Measurements from ENCODE around the gene METTL4. TPM values are rescaled to one million over a fixed set of nuclear protein-coding genes. Genes with fewer than 3 reads are reported as not detected.
A peak's percentile ranks its signal among the peaks of the same experiment; 100 is the strongest.

METTL4 gene
- total and polyA plus RNA-seq, 2 donors (not counting 3 experiments of a cell fraction or from before 2014, with no cell fraction given): 8.3 to 17.4 TPM

DNA sequence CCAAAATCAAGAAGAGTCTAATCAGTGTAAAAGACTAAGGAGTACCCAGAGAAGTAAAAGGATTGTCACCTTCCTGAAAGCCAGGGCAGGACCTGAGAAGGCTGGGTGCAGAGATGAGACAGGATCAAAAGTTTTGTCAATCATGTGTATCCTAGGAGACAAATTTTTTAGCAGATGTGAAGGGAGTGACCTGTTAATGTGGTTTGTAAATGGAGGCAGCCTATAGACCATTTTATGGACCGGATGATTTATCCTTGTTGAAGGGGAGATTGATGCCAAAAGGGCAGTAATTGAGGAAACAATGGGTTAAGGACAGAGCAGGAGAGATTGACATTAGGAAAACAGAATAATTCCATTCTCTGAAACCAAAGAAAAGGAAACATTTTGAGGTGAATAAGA lies 865 bp upstream of the METTL4 start:
- CTCF ChIA-PET: no interaction called here
- POLR2A ChIA-PET: interaction anchor here (0.7 kb wide), 1 partner anchor 1044 kb away, joined by 3 read pairs; no protein-coding TSS in a partner anchor

More for the DNA sequence above, 865 bp upstream of the METTL4 start:
- Histone ChIP-seq H3K36me3 (ENCODE audit: control insufficient read depth in 2 of 2, extremely low read depth in 1 of 2, insufficient read depth in 2 of 2, low read length in 2 of 2) (no peaks in the 10 kb centered on the region), H3K27me3 (ENCODE audit: control insufficient read depth in 2 of 2, insufficient read depth in 2 of 2, low read length in 2 of 2) (no peaks in the 10 kb centered on the region), H3K4me3 (replicated peaks in 1 of 3; ENCODE audit: insufficient read depth in 1 of 3, low read depth in 1 of 3, low read length in 3 of 3) (peak overlapping the region; percentile 80 to 92 (median 89)), H3K9me3 (replicated peaks; ENCODE audit: control insufficient read depth, insufficient read depth, low read length) (no peaks in the 10 kb centered on the region), H4K20me1 (replicated peaks; ENCODE audit: control insufficient read depth, extremely low read depth, insufficient read depth, low read length) (no peaks in the 10 kb centered on the region), H2AFZ (ENCODE audit: low read depth, low read length) (peak overlapping the region; percentile 71), H3K9ac (replicated peaks; ENCODE audit: extremely low read depth, insufficient read depth, low read length) (peak overlapping the region; percentile 91), H3K4me2 (ENCODE audit: insufficient read depth, low read length) (peak overlapping the region; percentile 95), H3K4me1 (ENCODE audit: control insufficient read depth, extremely low read depth, insufficient read depth, low read length) (peaks cover 32% of the 10 kb centered on the region), H3K79me2 (ENCODE audit: control insufficient read depth, insufficient read depth, low read length) (peaks cover 65% of the 10 kb centered on the region), H3K27ac (ENCODE audit: insufficient read depth, low read depth, low read length) (peak overlapping the region; percentile 92), H3K9me1 (replicated peaks; ENCODE audit: control insufficient read depth, extremely low read depth, insufficient read depth, low read length) (no peaks in the 10 kb centered on the region)
- dilution Hi-C loops (cut with MboI; ENCODE audit: extremely low pct_ligation_motif_present, low sequenced_read_pairs): no loop called here
- BruUV-seq (replicated peaks): no TSS peak
- TF ChIP-seq MAX (IDR thresholded peaks at IDR 0.05; ENCODE audit: insufficient read depth, insufficient read length): no peak
- no peak for TF ChIP-seq JUN (IDR thresholded peaks at IDR 0.05; ENCODE audit: borderline replicate concordance, insufficient read depth, insufficient read length, low read depth)
- no peak for TF ChIP-seq GATA2 (IDR thresholded peaks at IDR 0.05; ENCODE audit: insufficient read depth, insufficient read length, low read depth, low read length)
- no peak for TF ChIP-seq MYC (IDR thresholded peaks at IDR 0.05; ENCODE audit: low read depth, low read length)
- no peak for TF ChIP-seq POLR2AphosphoS5 (IDR thresholded peaks at IDR 0.05; ENCODE audit: insufficient read depth, low read depth, low read length)
- no peak for TF ChIP-seq CTCF (IDR thresholded peaks at IDR 0.05; ENCODE audit: extremely low read depth in 1 of 2, insufficient read depth in 1 of 2, low read depth in 1 of 2, low read length in 2 of 2)
- TF ChIP-seq POLR2A (IDR thresholded peaks at IDR 0.05; ENCODE audit: low read depth, low read length): no peak
- TF ChIP-seq EZH2 (IDR thresholded peaks at IDR 0.05; ENCODE audit: borderline replicate concordance, low read depth, low read length, severe bottlenecking): no peak
- no peak for TF ChIP-seq FOS (IDR thresholded peaks at IDR 0.05; ENCODE audit: borderline replicate concordance, insufficient read depth, low read length)
- DNase-seq (ENCODE audit: low read depth, low spot score) (peak; percentile 4), FAIRE-seq (peak; percentile 28)
- intact Hi-C loops (cut with micrococcal nuclease): loop anchor here (5.0 kb wide), 1 partner anchor 875 kb away; no protein-coding TSS in a partner anchor

Measured in endothelial cell of umbilical vein (primary cell).